ENCODE results near the gene DEPDC1. TPM values are rescaled to one million over a fixed set of nuclear protein-coding genes. Genes with fewer than 3 reads are reported as not detected.

Gene DEPDC1
- under 1 TPM; 0.08 to 0.89 (median 0.44) TPM for total RNA-seq
- polyA plus RNA-seq = 0.05 TPM
- long read RNA-seq, donor 1 = 0 reads
- long read RNA-seq, donor 2 = 0 reads
- long read RNA-seq, donor 3, full-length matches to known transcripts = 1 of 1 reads
- long read RNA-seq, donor 3, partial matches to known transcripts = 0 of 1 reads
- long read RNA-seq, donor 3, other reads (novel, unspliced or antisense) = 0 of 1 reads
- long read RNA-seq, donor 4 = 0 reads

- peak within 1 kb of the TSS; percentile 63 for H3K4me3 ChIP-seq (ENCODE audit: low read length)
- WGBS = 3% methylated on average over 64 of the region's 64 CpGs
- no peaks in the 10 kb centered on the region for H3K27me3 ChIP-seq (ENCODE audit: control insufficient read depth, insufficient read depth)
- DNase-seq = peak; percentile 96 to 99 (median 98)
- H3K27ac ChIP-seq (ENCODE audit: low read length) = no peak within 1 kb of the TSS
- H3K4me1 ChIP-seq (ENCODE audit: control insufficient read depth, insufficient read depth, low read length) = no peaks in the 10 kb centered on the region
- H3K9me3 ChIP-seq (ENCODE audit: control insufficient read depth, low read length) = no peaks in the 10 kb centered on the region
- intact Hi-C loops (cut with DNase I) = no loop called here
- ATAC-seq = peak; percentile 100
These were observed at the start of gene DEPDC1 for GRCh38 chr1:68496680-68497357. Gene DEPDC1 (minus strand): TSS chr1:68497082. CDS start chr1:68496999, 83 bp downstream.

GRCh38 chr1:68544651-68545050, 47.8 kb upstream of the DEPDC1 start:
- 79% methylated on average over 4 of the region's 4 CpGs for WGBS
- no peak for ATAC-seq
- Histone ChIP-seq H3K9me3 (ENCODE audit: control insufficient read depth, low read length) (no peaks in the 10 kb centered on the region), H3K4me3 (ENCODE audit: low read length) (no peak overlapping the region), H3K4me1 (ENCODE audit: control insufficient read depth, insufficient read depth, low read length) (no peaks in the 10 kb centered on the region), H3K27ac (ENCODE audit: low read length) (no peak overlapping the region), H3K27me3 (ENCODE audit: control insufficient read depth, insufficient read depth) (no peaks in the 10 kb centered on the region)
- intact Hi-C loops (cut with DNase I) = no loop called here
- DNase-seq = no peak

- Histone ChIP-seq H3K27ac (ENCODE audit: low read length) (no peak overlapping the region), H3K27me3 (ENCODE audit: control insufficient read depth, insufficient read depth) (no peaks in the 10 kb centered on the region), H3K4me1 (ENCODE audit: control insufficient read depth, insufficient read depth, low read length) (no peaks in the 10 kb centered on the region), H3K9me3 (ENCODE audit: control insufficient read depth, low read length) (no peaks in the 10 kb centered on the region), H3K4me3 (ENCODE audit: low read length) (no peak overlapping the region)
- ATAC-seq = no peak
- intact Hi-C loops (cut with DNase I) = no loop called here
- DNase-seq = no peak
These were observed 45.7 kb upstream of the DEPDC1 start for GRCh38 chr1:68542586-68542985.

DNA sequence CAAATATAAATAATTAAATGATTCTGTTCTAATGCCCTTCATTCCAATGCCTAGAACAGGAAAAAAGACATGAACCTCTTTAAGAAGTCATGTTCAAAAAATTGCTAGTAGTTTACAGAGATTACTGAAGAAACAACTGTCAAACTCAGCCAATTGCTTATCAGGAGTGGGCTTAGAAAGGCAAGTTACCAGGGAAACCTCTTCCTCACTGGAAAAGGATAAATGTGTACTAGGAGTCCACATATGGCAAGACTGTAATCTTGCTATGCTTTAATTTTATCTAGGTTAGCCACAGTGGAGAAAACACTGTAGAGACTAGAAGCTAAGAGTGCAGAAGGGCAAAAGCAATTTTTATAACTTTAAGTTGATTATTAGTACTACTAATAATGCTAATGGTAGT, 42.1 kb upstream of the DEPDC1 start:
- Histone ChIP-seq H3K9me3 (ENCODE audit: control insufficient read depth, low read length) (no peaks in the 10 kb centered on the region), H3K27ac (ENCODE audit: low read length) (no peak overlapping the region), H3K4me3 (ENCODE audit: low read length) (no peak overlapping the region), H3K4me1 (ENCODE audit: control insufficient read depth, insufficient read depth, low read length) (no peaks in the 10 kb centered on the region), H3K27me3 (ENCODE audit: control insufficient read depth, insufficient read depth) (no peaks in the 10 kb centered on the region)
- intact Hi-C loops (cut with DNase I) = no loop called here
- ATAC-seq = no peak
- DNase-seq = no peak

DNA sequence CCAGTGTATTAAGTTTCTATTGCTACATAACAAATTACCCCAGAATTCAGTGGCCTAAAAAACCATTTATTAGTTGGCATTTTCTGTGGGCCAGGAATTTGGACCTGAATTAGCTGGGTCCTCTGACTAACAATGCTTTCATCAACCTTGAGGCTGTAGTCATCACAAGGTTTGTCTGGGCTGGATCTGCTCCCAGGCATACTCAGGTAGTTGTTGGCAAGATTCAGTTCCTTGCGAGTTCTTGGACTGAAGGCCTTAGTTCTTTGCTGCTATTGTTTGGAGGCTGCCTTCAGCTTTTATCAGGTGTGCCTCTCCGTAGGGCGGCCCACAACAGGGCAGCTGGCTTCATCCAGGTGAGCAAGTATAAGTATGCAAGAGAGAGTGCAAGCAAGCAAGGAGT, 31.4 kb upstream of the DEPDC1 start:
- Histone ChIP-seq H3K9me3 (ENCODE audit: control insufficient read depth, low read length) (no peaks in the 10 kb centered on the region), H3K27ac (ENCODE audit: low read length) (no peak overlapping the region), H3K4me3 (ENCODE audit: low read length) (no peak overlapping the region), H3K4me1 (ENCODE audit: control insufficient read depth, insufficient read depth, low read length) (no peaks in the 10 kb centered on the region), H3K27me3 (ENCODE audit: control insufficient read depth, insufficient read depth) (no peaks in the 10 kb centered on the region)
- WGBS = 98% methylated on average over 3 of the region's 3 CpGs
- no peak for DNase-seq
- ATAC-seq = no peak
- intact Hi-C loops (cut with DNase I) = no loop called here

DNA sequence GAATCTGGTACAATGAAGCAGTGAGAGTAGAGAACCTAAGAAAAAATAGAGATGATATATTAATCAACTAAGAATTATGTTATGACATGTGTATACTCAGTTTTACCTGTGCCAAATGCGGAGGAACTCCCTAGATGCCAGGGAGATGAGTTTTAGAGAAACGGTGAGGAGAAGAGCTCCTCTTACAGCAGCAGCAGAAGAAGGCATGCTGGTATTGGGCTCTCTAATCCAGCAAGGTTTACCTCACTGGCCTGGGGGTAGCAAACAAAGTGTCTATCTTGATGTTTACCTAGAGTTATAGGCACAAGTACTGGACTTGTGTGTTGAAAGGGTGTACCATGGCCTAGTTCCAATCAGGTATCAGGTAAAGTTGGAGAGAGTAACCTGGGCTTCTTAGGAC, 28.9 kb upstream of the DEPDC1 start:
- intact Hi-C loops (cut with DNase I) = no loop called here

DNA sequence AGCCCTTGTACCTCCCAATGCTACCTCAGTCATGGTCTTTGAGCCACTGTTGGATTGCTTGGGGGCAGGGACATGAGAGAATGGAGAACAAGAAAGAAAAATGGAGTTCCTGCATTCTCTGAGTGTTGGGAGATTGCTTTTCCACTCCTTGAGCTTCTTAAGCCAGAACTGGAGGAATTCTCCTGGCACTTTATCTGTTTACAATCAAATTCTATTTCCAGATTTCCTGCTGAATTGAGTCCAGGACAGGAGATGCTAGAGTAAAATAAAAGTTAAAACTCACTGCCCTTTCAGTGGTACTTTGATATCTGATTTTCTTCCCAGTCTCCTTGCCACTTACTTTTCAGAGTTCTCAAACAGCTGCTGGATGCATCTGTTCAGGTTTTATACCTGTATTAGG, 24.4 kb upstream of the DEPDC1 start:
- no peak for DNase-seq
- no peaks in the 10 kb centered on the region for H3K4me1 ChIP-seq (ENCODE audit: control insufficient read depth, insufficient read depth, low read length)
- no peaks in the 10 kb centered on the region for H3K9me3 ChIP-seq (ENCODE audit: control insufficient read depth, low read length)
- no peak overlapping the region for H3K27ac ChIP-seq (ENCODE audit: low read length)
- no peak overlapping the region for H3K4me3 ChIP-seq (ENCODE audit: low read length)
- no peak for ATAC-seq
- intact Hi-C loops (cut with DNase I) = no loop called here
- H3K27me3 ChIP-seq (ENCODE audit: control insufficient read depth, insufficient read depth) = no peaks in the 10 kb centered on the region

More for the DNA sequence above, 28.9 kb upstream of the DEPDC1 start:
- H3K4me3 ChIP-seq (ENCODE audit: low read length) = no peak overlapping the region
- no peaks in the 10 kb centered on the region for H3K4me1 ChIP-seq (ENCODE audit: control insufficient read depth, insufficient read depth, low read length)
- WGBS = 92% methylated on average over 2 of the region's 2 CpGs
- DNase-seq (no peak), ATAC-seq (no peak)
- no peaks in the 10 kb centered on the region for H3K9me3 ChIP-seq (ENCODE audit: control insufficient read depth, low read length)
- no peaks in the 10 kb centered on the region for H3K27me3 ChIP-seq (ENCODE audit: control insufficient read depth, insufficient read depth)
- H3K27ac ChIP-seq (ENCODE audit: low read length) = no peak overlapping the region

GRCh38 chr1:68516066-68516465, 19.2 kb upstream of the DEPDC1 start:
- ATAC-seq (no peak), DNase-seq (no peak)
- 63% methylated on average over 2 of the region's 2 CpGs for WGBS
- Histone ChIP-seq H3K4me3 (ENCODE audit: low read length) (no peak overlapping the region), H3K9me3 (ENCODE audit: control insufficient read depth, low read length) (no peaks in the 10 kb centered on the region), H3K27me3 (ENCODE audit: control insufficient read depth, insufficient read depth) (no peaks in the 10 kb centered on the region), H3K27ac (ENCODE audit: low read length) (no peak overlapping the region), H3K4me1 (ENCODE audit: control insufficient read depth, insufficient read depth, low read length) (no peaks in the 10 kb centered on the region)
- intact Hi-C loops (cut with DNase I) = no loop called here

DNA sequence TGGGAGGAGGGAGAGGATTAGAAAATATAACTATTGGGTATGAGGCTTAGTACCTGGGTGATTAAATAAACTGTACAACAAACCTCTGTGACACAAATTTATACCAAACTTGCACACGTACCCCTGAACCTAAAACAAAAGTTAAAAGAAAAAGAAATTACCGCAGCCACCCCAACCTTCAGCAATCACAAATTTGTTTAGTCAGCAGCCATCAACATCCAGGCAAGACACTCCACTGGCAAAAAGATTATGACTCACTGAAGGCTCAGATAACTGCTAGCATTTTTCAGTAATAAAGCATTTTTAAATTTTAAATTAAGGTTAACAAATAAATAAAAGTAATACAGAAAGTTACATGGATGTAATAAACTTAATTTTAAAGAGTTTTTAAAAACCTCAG, 14.4 kb upstream of the DEPDC1 start:
- intact Hi-C loops (cut with DNase I) = no loop called here
- ATAC-seq = no peak
- WGBS = 91% methylated on average over 2 of the region's 2 CpGs

GRCh38 chr1:68506386-68506785, 9.5 kb upstream of the DEPDC1 start:
- intact Hi-C loops (cut with DNase I) = no loop called here

More for the DNA sequence above, 14.4 kb upstream of the DEPDC1 start:
- no peaks in the 10 kb centered on the region for H3K9me3 ChIP-seq (ENCODE audit: control insufficient read depth, low read length)
- H3K4me3 ChIP-seq (ENCODE audit: low read length) = no peak overlapping the region
- H3K27me3 ChIP-seq (ENCODE audit: control insufficient read depth, insufficient read depth) = no peaks in the 10 kb centered on the region
- no peak overlapping the region for H3K27ac ChIP-seq (ENCODE audit: low read length)
- no peaks in the 10 kb centered on the region for H3K4me1 ChIP-seq (ENCODE audit: control insufficient read depth, insufficient read depth, low read length)
- DNase-seq = no peak

DNA sequence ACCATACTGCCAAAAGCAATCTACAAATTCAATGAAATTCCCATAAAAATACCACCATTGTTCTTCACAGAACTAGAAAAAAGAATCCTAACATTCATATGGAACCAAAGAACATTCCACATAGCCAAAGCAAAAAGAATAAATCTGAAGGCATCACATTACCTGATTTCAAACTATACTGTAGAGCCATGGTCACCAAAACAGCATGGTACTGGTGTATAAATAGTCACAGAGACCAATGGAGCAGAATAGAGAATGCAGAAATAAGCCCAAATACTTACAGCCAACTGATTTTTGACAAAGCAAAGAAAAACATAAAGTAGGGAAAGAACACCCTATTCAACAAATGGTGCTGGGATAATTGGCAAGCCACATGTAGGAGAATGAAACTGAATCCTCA, 6.2 kb upstream of the DEPDC1 start:
- DNase-seq (no peak), ATAC-seq (no peak)
- intact Hi-C loops (cut with DNase I) = no loop called here
- H3K27ac ChIP-seq (ENCODE audit: low read length) = no peak overlapping the region
- no peak overlapping the region for H3K4me3 ChIP-seq (ENCODE audit: low read length)
- H3K27me3 ChIP-seq (ENCODE audit: control insufficient read depth, insufficient read depth) = no peaks in the 10 kb centered on the region
- no peaks in the 10 kb centered on the region for H3K9me3 ChIP-seq (ENCODE audit: control insufficient read depth, low read length)
- no peaks in the 10 kb centered on the region for H3K4me1 ChIP-seq (ENCODE audit: control insufficient read depth, insufficient read depth, low read length)

More at GRCh38 chr1:68506386-68506785, 9.5 kb upstream of the DEPDC1 start:
- Histone ChIP-seq H3K27me3 (ENCODE audit: control insufficient read depth, insufficient read depth) (no peaks in the 10 kb centered on the region), H3K9me3 (ENCODE audit: control insufficient read depth, low read length) (no peaks in the 10 kb centered on the region), H3K27ac (ENCODE audit: low read length) (no peak overlapping the region), H3K4me1 (ENCODE audit: control insufficient read depth, insufficient read depth, low read length) (no peaks in the 10 kb centered on the region), H3K4me3 (ENCODE audit: low read length) (no peak overlapping the region)
- ATAC-seq (no peak), DNase-seq (no peak)
- WGBS = 94% methylated on average over 3 of the region's 3 CpGs

DNA sequence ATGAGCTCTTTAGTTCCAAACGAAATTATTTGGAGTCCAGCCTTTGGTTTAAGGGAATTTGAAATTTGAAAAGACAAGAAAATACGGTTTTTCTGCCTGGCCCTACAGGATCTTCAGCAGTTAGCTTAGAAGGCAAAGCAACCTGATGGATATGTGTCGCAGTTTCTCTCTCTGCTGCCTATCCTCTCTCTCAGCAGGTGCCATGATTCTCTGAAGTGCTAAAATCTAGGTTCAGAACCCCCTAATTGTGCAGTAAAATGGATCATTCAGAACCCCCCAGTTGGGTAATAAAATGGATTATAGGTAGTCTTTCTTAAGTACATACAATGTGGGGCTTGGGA, 446 bp upstream of the DEPDC1 start:
- Histone ChIP-seq H3K9me3 (ENCODE audit: control insufficient read depth, low read length) (no peaks in the 10 kb centered on the region), H3K4me3 (ENCODE audit: low read length) (peak overlapping the region; percentile 38), H3K27ac (ENCODE audit: low read length) (no peak overlapping the region), H3K4me1 (ENCODE audit: control insufficient read depth, insufficient read depth, low read length) (no peaks in the 10 kb centered on the region), H3K27me3 (ENCODE audit: control insufficient read depth, insufficient read depth) (no peaks in the 10 kb centered on the region)
- WGBS = 10% methylated on average over 3 of the region's 3 CpGs
- ATAC-seq (peak in 1 of 2 donors; percentile 24), DNase-seq (no peak)
- intact Hi-C loops (cut with DNase I) = no loop called here

All from right cardiac atrium (tissue), 5 donors.